Measurements from ENCODE around the gene NR4A1.

DNA sequence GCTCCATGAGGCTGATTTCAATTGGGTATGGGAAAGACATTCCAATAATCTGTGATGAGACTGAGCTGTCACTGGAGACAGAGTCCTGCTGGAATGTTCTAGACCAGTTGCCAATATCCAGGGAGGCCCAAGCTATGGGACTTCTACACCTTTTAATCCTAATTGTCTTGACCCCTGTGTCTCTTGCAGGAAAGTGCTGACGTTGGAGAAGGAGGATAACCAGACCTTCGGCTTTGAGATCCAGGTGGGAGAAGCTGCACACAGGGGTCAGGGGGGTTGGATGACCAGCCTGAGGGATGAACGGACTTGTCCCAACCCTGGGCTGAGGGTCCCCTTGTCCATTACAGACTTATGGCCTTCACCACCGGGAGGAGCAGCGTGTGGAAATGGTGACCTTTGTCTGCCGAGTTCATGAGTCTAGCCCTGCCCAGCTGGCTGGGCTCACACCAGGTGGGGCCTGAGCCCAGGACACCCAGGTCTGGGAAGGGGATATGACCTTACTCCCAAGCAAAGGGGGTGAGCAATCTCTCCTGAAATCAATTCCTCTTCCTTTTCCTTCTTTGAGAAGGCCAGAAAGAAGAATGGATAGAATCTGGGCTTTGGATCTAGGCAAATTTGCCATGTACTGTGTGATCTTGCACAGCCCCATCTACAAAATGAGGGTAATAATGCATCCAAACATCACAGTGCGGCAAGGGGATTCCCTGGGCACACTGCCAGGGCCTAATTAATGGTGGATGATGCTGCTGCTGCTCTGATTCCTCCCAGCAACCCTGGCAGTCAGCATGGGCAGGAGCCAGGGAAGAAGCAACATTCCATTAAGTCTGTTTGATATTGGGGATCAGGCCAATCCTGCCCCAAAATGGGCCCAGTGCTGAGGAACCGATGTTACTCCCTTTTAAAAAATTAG is 40.3 kb upstream of the NR4A1 start:
- TF ChIP-seq, protein P1, sequence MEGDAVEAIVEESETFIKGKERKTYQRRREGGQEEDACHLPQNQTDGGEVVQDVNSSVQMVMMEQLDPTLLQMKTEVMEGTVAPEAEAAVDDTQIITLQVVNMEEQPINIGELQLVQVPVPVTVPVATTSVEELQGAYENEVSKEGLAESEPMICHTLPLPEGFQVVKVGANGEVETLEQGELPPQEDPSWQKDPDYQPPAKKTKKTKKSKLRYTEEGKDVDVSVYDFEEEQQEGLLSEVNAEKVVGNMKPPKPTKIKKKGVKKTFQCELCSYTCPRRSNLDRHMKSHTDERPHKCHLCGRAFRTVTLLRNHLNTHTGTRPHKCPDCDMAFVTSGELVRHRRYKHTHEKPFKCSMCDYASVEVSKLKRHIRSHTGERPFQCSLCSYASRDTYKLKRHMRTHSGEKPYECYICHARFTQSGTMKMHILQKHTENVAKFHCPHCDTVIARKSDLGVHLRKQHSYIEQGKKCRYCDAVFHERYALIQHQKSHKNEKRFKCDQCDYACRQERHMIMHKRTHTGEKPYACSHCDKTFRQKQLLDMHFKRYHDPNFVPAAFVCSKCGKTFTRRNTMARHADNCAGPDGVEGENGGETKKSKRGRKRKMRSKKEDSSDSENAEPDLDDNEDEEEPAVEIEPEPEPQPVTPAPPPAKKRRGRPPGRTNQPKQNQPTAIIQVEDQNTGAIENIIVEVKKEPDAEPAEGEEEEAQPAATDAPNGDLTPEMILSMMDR (IDR thresholded peaks at IDR 0.05), result no peak
- TF ChIP-seq POLR2A (IDR thresholded peaks at IDR 0.05) (no peak), POLR2AphosphoS5 (IDR thresholded peaks at IDR 0.05) (no peak), EP300 (IDR thresholded peaks at IDR 0.05) (no peak)

All from upper lobe of left lung (tissue), 4 donors.